ENCODE measurements around the gene NPIPA7.
"Not testable (repeated sequence)": the region's sequence is repeated elsewhere in the genome, so short reads cannot be mapped to it uniquely, and the experiment has no call there.

DNA sequence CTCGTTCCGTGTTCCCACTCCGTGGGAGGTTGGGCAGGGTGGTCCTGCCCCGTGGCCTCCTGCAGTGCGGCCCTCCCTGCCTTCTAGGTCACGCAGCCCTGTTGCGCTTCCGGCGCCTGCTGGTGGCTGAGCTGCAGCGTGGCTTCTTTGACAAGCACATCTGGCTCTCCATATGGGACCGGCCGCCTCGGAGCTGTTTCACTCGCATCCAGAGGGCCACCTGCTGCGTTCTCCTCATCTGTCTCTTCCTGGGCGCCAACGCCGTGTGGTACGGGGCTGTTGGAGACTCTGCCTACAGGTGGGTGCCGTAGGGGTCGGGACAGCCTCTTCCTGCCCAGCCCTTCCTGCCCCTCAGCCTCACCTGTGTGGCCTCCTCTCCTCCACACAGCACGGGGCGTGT is 47.5 kb upstream of the NPIPA7 start:
- TF ChIP-seq, protein P1, sequence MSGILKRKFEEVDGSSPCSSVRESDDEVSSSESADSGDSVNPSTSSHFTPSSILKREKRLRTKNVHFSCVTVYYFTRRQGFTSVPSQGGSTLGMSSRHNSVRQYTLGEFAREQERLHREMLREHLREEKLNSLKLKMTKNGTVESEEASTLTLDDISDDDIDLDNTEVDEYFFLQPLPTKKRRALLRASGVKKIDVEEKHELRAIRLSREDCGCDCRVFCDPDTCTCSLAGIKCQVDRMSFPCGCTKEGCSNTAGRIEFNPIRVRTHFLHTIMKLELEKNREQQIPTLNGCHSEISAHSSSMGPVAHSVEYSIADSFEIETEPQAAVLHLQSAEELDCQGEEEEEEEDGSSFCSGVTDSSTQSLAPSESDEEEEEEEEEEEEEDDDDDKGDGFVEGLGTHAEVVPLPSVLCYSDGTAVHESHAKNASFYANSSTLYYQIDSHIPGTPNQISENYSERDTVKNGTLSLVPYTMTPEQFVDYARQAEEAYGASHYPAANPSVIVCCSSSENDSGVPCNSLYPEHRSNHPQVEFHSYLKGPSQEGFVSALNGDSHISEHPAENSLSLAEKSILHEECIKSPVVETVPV (CRISPR knock-in tag; IDR thresholded peaks at IDR 0.05) = not testable (repeated sequence)
- TF ChIP-seq, protein P2, sequence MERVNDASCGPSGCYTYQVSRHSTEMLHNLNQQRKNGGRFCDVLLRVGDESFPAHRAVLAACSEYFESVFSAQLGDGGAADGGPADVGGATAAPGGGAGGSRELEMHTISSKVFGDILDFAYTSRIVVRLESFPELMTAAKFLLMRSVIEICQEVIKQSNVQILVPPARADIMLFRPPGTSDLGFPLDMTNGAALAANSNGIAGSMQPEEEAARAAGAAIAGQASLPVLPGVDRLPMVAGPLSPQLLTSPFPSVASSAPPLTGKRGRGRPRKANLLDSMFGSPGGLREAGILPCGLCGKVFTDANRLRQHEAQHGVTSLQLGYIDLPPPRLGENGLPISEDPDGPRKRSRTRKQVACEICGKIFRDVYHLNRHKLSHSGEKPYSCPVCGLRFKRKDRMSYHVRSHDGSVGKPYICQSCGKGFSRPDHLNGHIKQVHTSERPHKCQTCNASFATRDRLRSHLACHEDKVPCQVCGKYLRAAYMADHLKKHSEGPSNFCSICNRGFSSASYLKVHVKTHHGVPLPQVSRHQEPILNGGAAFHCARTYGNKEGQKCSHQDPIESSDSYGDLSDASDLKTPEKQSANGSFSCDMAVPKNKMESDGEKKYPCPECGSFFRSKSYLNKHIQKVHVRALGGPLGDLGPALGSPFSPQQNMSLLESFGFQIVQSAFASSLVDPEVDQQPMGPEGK (CRISPR knock-in tag; IDR thresholded peaks at IDR 0.05; ENCODE audit: borderline replicate concordance) = not testable (repeated sequence)
- TF ChIP-seq CREB5 (CRISPR knock-in tag; IDR thresholded peaks at IDR 0.05; ENCODE audit: low read depth); BACH2 (CRISPR knock-in tag; IDR thresholded peaks at IDR 0.05; ENCODE audit: borderline replicate concordance); OSR1 (CRISPR knock-in tag; IDR thresholded peaks at IDR 0.05); ESRRG (CRISPR knock-in tag; IDR thresholded peaks at IDR 0.05); SNAI2 (CRISPR knock-in tag; IDR thresholded peaks at IDR 0.05); ARNTL (CRISPR knock-in tag; IDR thresholded peaks at IDR 0.05; ENCODE audit: borderline replicate concordance, low read depth); ZNF70 (CRISPR knock-in tag; IDR thresholded peaks at IDR 0.05); ISL1 (CRISPR knock-in tag; IDR thresholded peaks at IDR 0.05); GLIS3 (CRISPR knock-in tag; IDR thresholded peaks at IDR 0.05): not testable (repeated sequence)
- TF ChIP-seq, protein P3, sequence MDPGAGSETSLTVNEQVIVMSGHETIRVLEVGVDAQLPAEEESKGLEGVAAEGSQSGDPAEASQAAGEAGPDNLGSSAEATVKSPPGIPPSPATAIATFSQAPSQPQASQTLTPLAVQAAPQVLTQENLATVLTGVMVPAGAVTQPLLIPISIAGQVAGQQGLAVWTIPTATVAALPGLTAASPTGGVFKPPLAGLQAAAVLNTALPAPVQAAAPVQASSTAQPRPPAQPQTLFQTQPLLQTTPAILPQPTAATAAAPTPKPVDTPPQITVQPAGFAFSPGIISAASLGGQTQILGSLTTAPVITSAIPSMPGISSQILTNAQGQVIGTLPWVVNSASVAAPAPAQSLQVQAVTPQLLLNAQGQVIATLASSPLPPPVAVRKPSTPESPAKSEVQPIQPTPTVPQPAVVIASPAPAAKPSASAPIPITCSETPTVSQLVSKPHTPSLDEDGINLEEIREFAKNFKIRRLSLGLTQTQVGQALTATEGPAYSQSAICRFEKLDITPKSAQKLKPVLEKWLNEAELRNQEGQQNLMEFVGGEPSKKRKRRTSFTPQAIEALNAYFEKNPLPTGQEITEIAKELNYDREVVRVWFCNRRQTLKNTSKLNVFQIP (CRISPR knock-in tag; IDR thresholded peaks at IDR 0.05; ENCODE audit: borderline replicate concordance, low read depth) = not testable (repeated sequence)
